Stimulated activated memory B cell treated with anti-CD40 and anti-IgM and Interleukin-4, amounts not matched to agents 10 μg/mL and 1 μg/mL and 100 μg/mL, for 72 hours (primary cell): Measurements from ENCODE around the gene SFTPD.

Experiments
- ATAC-seq: fragments of 150-1000 bp; cut with Tn5 transposase; 2 replicates; pipeline ENCODE4 v1.10.0; 2021
- H3K27ac Mint-ChIP-seq: one replicate; pipeline ENCODE4 v1.8.0; 2022; ENCODE audit warnings: mild to moderate bottlenecking, mixed read lengths
- H3K27me3 Mint-ChIP-seq: one replicate; pipeline ENCODE4 v1.8.0; 2022; ENCODE audit warnings: mixed read lengths
- H3K36me3 Mint-ChIP-seq: one replicate; pipeline ENCODE4 v1.8.0; 2022; ENCODE audit warnings: mixed read lengths
- H3K4me1 Mint-ChIP-seq: one replicate; pipeline ENCODE4 v1.8.0; 2022; ENCODE audit warnings: mixed read lengths
- H3K4me3 Mint-ChIP-seq: one replicate; pipeline ENCODE4 v1.8.0; 2022; ENCODE audit warnings: mild to moderate bottlenecking, moderate library complexity, mixed read lengths
- H3K9me3 Mint-ChIP-seq: one replicate; pipeline ENCODE4 v1.8.0; 2022; ENCODE audit warnings: mixed read lengths

Gene SFTPD

GRCh38 chr10:79938728-79939406, 10.0 kb downstream of the SFTPD start:
- no peaks in the 10 kb centered on the region for H3K27me3 Mint-ChIP-seq
- peak overlapping the region; percentile 53 for H3K27ac Mint-ChIP-seq
- H3K4me3 Mint-ChIP-seq = no peak overlapping the region
- no peaks in the 10 kb centered on the region for H3K36me3 Mint-ChIP-seq
- no peaks in the 10 kb centered on the region for H3K9me3 Mint-ChIP-seq
- peak; percentile 89 for ATAC-seq
- H3K4me1 Mint-ChIP-seq = peaks cover 46% of the 10 kb centered on the region

DNA sequence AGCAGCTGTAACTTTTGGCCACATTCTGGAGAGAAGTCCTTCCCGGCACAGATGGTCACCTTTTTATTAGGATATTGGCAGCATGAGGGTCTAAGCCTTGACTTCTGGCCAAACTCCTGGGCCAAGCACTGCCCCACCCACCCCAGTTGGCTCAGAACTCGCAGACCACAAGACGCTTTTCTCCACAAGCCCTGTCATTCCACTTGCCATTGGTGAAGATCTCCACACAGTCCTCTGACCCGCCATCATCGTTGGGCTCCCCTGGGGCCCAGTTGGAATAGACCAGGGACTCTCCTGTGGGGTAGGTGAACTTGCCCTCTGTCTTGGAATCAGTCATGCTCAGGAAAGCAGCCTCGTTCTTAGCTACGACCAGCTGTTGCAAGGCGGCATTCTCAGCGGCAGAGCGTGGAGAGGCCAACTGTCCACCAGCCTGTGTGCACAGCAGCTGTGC, 11.2 kb downstream of the SFTPD start:
- peak; percentile 44 for ATAC-seq
- no peaks in the 10 kb centered on the region for H3K9me3 Mint-ChIP-seq
- H3K4me3 Mint-ChIP-seq = no peak overlapping the region
- H3K27me3 Mint-ChIP-seq = peaks cover 4% of the 10 kb centered on the region
- no peaks in the 10 kb centered on the region for H3K36me3 Mint-ChIP-seq
- peak overlapping the region; percentile 53 for H3K27ac Mint-ChIP-seq
- peaks cover 46% of the 10 kb centered on the region for H3K4me1 Mint-ChIP-seq

DNA sequence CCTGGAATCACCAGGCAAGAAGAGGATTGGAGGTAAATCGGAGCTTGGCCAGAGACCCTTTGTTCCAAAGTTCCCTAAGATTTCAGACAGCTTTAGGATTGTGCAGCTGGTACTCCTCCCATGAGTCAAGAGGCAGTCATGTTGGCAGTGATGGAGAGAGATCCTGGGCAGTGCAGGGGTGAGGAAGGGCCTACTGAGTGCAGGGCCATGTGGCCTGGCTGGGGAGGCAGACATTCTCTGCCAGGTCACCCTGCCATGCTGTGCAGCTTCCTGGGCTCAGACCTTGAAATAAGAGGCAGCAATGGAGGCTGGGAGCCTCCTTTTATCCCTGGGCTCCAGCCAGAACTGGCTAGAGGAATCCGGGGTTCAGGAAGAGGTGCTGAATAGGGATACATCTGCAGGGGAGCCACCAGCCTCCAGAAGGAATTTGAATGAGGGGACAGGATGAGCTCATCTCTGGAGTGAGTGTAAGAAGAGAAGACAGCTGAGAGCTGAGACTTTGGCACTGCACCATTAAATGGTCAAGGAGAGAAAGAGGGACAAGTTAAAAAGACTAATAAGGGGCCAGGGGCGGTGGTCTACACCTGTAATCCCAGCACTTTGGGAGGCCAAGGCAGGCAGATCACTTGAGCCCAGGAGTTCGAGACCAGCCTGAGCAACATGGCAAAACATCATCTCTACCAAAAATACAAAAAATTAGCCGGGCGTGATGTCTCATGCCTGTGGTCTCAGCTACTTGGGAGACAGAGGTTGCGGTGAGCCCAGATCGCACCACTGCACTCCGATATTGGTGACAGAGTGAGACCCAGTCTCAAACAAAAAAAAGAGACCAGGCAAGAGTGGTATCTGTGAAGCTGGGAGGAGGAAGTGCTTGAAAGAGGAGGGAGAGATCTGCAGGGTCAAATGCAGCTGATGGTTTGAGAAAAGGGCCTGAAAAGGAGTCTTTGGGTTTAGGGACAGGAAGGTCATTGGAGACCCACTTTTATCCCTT, 12.0 kb downstream of the SFTPD start:
- H3K4me3 Mint-ChIP-seq = peak overlapping the region; percentile 35
- peak; percentile 67 for ATAC-seq
- H3K27ac Mint-ChIP-seq = peak overlapping the region; percentile 53
- no peaks in the 10 kb centered on the region for H3K36me3 Mint-ChIP-seq
- H3K9me3 Mint-ChIP-seq = no peaks in the 10 kb centered on the region
- H3K27me3 Mint-ChIP-seq = peaks cover 11% of the 10 kb centered on the region
- H3K4me1 Mint-ChIP-seq = peaks cover 46% of the 10 kb centered on the region

- no peak for ATAC-seq
- Mint-ChIP-seq H3K36me3 (no peaks in the 10 kb centered on the region), H3K27ac (no peak overlapping the region), H3K9me3 (no peaks in the 10 kb centered on the region), H3K4me1 (peaks cover 35% of the 10 kb centered on the region), H3K27me3 (peaks cover 28% of the 10 kb centered on the region), H3K4me3 (no peak overlapping the region)
These were observed 14.9 kb downstream of the SFTPD start for GRCh38 chr10:79933961-79934360.

GRCh38 chr10:79932841-79933379, 16.0 kb downstream of the SFTPD start:
- Mint-ChIP-seq H3K36me3 (no peaks in the 10 kb centered on the region), H3K27me3 (peaks cover 28% of the 10 kb centered on the region), H3K27ac (no peak overlapping the region), H3K4me3 (no peak overlapping the region), H3K4me1 (peaks cover 24% of the 10 kb centered on the region), H3K9me3 (no peaks in the 10 kb centered on the region)
- ATAC-seq = no peak

- no peak for ATAC-seq
- Mint-ChIP-seq H3K27ac (no peak overlapping the region), H3K27me3 (peaks cover 28% of the 10 kb centered on the region), H3K4me1 (peaks cover 18% of the 10 kb centered on the region), H3K4me3 (no peak overlapping the region), H3K36me3 (no peaks in the 10 kb centered on the region), H3K9me3 (no peaks in the 10 kb centered on the region)
These were observed 16.6 kb downstream of the SFTPD start for GRCh38 chr10:79932307-79932706.

DNA sequence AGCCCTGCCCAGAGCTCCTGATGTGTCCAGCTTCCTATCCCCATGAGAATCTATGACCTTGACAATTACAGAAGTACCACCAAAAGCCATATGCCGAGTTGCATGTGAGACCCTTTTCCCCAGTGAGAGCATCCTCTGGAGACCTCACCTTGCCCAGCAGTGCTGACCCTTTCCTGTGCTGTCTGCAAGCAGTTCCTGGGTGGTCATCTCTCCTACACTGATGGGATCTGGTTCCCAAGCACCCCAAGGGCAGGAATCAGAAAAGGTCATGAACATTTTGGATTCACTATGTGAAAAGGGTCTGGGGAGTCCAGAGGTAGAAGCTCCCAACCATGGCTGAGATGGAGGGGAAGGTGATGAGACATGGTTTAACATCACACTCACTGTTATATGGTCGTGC, 18.2 kb downstream of the SFTPD start:
- Mint-ChIP-seq H3K9me3 (peaks cover 4% of the 10 kb centered on the region), H3K27me3 (peaks cover 28% of the 10 kb centered on the region), H3K4me1 (peaks cover 7% of the 10 kb centered on the region), H3K36me3 (no peaks in the 10 kb centered on the region), H3K27ac (no peak overlapping the region), H3K4me3 (no peak overlapping the region)
- ATAC-seq = no peak

DNA sequence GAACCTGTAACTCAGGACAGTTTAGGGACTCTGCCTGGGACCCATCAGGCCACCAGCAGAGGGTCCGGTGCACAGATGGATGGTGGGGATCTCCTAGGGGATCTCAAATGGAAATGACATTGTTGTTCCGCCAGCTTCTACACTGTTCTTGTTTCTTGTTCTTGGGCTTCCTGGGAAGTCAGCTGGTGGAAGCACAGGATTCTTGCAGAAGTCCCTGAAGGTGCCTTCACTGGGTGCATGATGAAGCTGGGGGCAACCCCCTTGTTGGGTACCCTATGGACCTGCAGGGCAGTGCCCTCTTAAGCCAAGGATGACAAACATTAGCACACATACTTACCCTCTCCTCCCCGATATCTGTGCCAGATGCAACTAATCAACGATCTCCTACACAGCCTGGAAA, 18.6 kb downstream of the SFTPD start:
- no peaks in the 10 kb centered on the region for H3K36me3 Mint-ChIP-seq

DNA sequence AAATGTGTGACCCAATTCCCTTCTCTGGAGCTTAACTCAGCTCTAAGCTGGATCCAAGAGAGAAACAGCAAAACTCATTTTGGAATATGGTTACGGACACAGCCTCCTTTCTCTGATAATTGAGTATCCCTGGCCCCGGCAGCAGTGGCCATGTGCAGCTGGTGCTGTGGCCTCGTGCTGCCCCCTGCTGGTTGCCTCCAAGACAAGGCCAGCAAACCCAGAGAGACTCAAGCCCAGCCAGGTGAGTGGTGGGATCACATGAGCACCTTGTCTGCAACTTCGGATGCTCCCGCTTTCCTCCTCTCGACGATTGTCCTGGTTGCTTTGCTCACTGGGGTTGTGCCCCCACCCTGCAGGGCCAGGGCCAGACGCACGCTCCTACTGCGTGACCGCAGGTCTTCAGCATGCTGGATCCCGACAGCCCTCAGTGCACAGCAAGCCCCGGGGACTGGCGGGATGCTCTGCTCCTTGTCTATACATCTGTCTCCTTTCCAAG, 19.4 kb downstream of the SFTPD start:
- Mint-ChIP-seq H3K27me3 (peaks cover 28% of the 10 kb centered on the region), H3K4me1 (peaks cover 7% of the 10 kb centered on the region), H3K36me3 (no peaks in the 10 kb centered on the region), H3K4me3 (no peak overlapping the region), H3K27ac (no peak overlapping the region), H3K9me3 (peaks cover 4% of the 10 kb centered on the region)
- ATAC-seq = peak; percentile 71

More for the DNA sequence above, 18.6 kb downstream of the SFTPD start:
- H3K27me3 Mint-ChIP-seq = peaks cover 28% of the 10 kb centered on the region
- H3K9me3 Mint-ChIP-seq = peaks cover 4% of the 10 kb centered on the region
- no peak overlapping the region for H3K27ac Mint-ChIP-seq
- no peak overlapping the region for H3K4me3 Mint-ChIP-seq
- H3K4me1 Mint-ChIP-seq = peaks cover 7% of the 10 kb centered on the region
- no peak for ATAC-seq

GRCh38 chr10:79928028-79928583, 20.8 kb downstream of the SFTPD start:
- Mint-ChIP-seq H3K27ac (no peak overlapping the region), H3K4me1 (peaks cover 7% of the 10 kb centered on the region), H3K36me3 (no peaks in the 10 kb centered on the region), H3K9me3 (peaks cover 4% of the 10 kb centered on the region), H3K4me3 (no peak overlapping the region), H3K27me3 (peaks cover 28% of the 10 kb centered on the region)
- ATAC-seq = no peak

DNA sequence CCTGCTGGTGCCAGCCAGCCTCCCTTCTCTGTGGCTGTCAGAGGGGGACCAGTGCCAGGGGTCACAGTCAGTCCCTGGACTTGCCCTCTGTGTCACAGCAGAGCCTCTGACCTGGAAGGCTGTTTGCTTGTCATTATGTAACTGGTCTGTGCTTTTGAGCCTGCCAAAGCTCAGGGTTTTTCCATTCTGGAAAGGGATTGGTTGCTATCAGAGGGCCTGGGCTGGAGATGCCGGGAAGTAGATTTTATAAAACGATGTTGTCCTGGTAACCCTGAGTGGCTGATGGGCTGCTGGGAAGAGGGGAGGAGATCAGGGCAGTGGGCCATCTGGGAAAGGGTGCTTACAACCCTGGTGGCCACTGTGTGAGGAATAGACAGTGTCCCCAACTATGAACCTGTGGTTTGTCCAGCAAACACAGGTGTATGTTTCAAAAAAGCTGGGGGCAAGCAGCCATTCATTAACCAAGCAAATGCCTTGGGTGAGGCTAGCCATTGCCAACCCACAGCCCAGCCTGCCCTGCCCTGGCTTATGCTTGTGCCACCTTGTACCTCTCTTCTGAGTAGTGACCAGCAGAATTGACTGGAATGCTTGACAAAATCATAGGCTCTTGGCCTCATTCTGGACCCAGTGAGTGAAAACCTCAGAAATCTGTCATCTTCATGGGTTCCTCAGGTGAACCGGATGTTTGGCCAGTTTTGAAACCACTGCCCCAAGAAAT, 21.6 kb downstream of the SFTPD start:
- no peak overlapping the region for H3K27ac Mint-ChIP-seq

DNA sequence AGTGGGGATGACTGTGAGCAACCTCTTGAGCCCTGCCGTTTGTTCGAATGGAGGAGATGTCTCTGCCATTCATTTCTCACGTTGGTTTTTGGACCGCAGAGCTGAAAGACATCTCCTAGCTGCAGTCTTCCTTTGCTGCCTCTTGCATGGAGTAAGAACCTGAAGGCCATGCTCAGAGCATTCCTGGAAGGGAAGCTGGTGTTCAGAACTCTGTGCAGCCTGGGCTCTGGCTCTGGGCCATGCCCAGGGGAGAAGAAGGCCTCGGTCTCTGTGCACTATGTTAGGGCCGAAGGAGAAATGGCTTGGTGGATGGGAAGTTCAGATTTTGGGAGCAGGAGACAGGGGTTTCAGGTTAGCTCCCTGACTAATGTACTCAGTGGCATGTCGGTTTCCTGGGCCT, 22.9 kb downstream of the SFTPD start:
- Mint-ChIP-seq H3K4me3 (no peak overlapping the region), H3K4me1 (peaks cover 7% of the 10 kb centered on the region), H3K27me3 (peaks cover 17% of the 10 kb centered on the region), H3K9me3 (peaks cover 4% of the 10 kb centered on the region), H3K27ac (no peak overlapping the region), H3K36me3 (no peaks in the 10 kb centered on the region)
- ATAC-seq = no peak

More for the DNA sequence above, 21.6 kb downstream of the SFTPD start:
- Mint-ChIP-seq H3K4me3 (no peak overlapping the region), H3K4me1 (peaks cover 7% of the 10 kb centered on the region), H3K27me3 (peaks cover 20% of the 10 kb centered on the region), H3K9me3 (peaks cover 4% of the 10 kb centered on the region), H3K36me3 (no peaks in the 10 kb centered on the region)
- no peak for ATAC-seq

- H3K27ac Mint-ChIP-seq = no peak overlapping the region
- ATAC-seq = no peak
- H3K36me3 Mint-ChIP-seq = no peaks in the 10 kb centered on the region
- H3K4me1 Mint-ChIP-seq = peaks cover 7% of the 10 kb centered on the region
- H3K9me3 Mint-ChIP-seq = peaks cover 4% of the 10 kb centered on the region
- H3K4me3 Mint-ChIP-seq = no peak overlapping the region
- H3K27me3 Mint-ChIP-seq = peaks cover 13% of the 10 kb centered on the region
These were observed 23.3 kb downstream of the SFTPD start for GRCh38 chr10:79925614-79926013.

- no peaks in the 10 kb centered on the region for H3K36me3 Mint-ChIP-seq
- no peak overlapping the region for H3K4me3 Mint-ChIP-seq
- no peaks in the 10 kb centered on the region for H3K27me3 Mint-ChIP-seq
- peaks cover 4% of the 10 kb centered on the region for H3K9me3 Mint-ChIP-seq
- H3K4me1 Mint-ChIP-seq = no peaks in the 10 kb centered on the region
- no peak for ATAC-seq
- no peak overlapping the region for H3K27ac Mint-ChIP-seq
These were observed 25.2 kb downstream of the SFTPD start for GRCh38 chr10:79923669-79924068.
